T-helper 1 cell treated with Interleukin-12 subunit alpha and Interleukin-12 subunit beta and Interleukin-4 antibody, amounts not matched to agents 30 ng/mL and 1 ng/mL, for 36 hours (primary cell): Measurements from ENCODE around the gene GMDS. TPM values are rescaled to one million over a fixed set of nuclear protein-coding genes. Genes with fewer than 3 reads are reported as not detected.
"Not testable (repeated sequence)": the region's sequence is repeated elsewhere in the genome, so short reads cannot be mapped to it uniquely, and the experiment has no call there.

Experiments used
- intact Hi-C: fragments of 100-400 bp; cut with micrococcal nuclease; formaldehyde crosslinking; loops from one replicate; pipeline ENCODE4 v1.15.1; 2024
- total RNA-seq: library from RNA; stranded (reverse); gene quantifications from 2 replicates; pipeline ENCODE4 v1.2.3, GENCODE V29; 2022

The GMDS gene
- total RNA-seq, 1 donor from 2014 or later: 28.6 TPM

GRCh38 chr6:1764397-1764987, 480.9 kb downstream of the GMDS start:
- intact Hi-C loops: no loop called here

- intact Hi-C loops: no loop called here
Measured at GRCh38 chr6:1763404-1763803, 482.0 kb downstream of the GMDS start.

DNA sequence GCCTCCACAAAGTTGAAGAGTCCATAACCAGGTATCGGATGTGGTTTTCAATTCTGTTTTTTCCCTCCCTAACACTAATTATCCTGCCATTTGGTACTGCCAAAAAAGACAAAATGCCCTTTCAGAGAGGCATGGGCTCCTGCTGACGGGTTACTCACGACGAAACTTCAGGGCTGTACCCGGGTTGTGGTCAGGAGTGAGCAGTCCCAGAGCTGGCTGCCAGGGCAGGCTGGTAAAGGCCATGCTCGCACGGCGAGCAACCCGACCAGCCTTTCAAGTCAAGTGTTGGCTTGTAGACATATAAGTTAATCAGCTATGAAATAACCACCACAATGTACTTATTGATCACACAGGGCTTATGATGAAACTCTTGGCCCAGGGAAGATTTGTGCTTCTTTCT, 483.2 kb downstream of the GMDS start:
- intact Hi-C loops: no loop called here

DNA sequence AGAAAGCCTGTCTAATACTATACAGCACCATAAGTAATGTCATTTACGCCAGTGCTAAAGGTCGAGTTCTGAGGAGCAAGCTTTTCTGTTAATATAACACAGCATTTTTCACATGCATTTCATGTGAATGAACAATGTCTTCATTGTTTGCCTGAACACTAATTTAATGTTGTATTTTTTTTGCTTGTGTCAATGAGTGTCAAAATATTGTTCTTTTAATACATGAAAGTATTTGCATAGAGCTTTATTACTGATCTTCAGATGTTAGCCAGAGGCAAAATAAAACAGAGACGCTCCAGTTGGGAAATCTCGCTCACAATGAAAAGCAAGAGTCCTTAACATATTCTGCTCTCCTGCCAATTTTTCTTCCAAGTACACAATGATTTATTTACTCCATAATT, 483.9 kb downstream of the GMDS start:
- intact Hi-C loops: no loop called here

- intact Hi-C loops: no loop called here
Measured at GRCh38 chr6:1760876-1761275, 484.5 kb downstream of the GMDS start.

DNA sequence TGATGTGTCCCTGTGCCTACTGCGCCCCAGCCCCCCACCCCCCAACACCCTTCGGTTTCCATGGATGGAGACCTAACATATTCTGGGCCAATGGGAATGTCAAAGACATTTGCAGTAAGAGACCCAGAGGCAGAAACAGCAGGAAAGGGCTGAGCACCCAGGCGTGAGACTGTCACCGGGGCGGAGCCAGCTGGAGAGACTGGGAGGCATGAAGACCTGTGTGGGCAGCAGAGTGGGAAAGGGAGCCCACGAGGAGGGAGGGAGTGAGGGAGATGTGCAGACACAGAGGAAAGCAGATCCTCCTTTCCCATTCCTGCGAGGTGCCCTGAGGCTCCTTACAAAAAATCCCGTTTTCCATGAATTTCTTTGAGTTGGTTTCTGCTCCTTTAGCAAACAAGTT, 485.5 kb downstream of the GMDS start:
- intact Hi-C loops: no loop called here

- intact Hi-C loops: no loop called here
Measured at GRCh38 chr6:1758076-1758679, 487.2 kb downstream of the GMDS start.

- intact Hi-C loops: no loop called here
Measured at GRCh38 chr6:1757131-1757530, 488.3 kb downstream of the GMDS start.

DNA sequence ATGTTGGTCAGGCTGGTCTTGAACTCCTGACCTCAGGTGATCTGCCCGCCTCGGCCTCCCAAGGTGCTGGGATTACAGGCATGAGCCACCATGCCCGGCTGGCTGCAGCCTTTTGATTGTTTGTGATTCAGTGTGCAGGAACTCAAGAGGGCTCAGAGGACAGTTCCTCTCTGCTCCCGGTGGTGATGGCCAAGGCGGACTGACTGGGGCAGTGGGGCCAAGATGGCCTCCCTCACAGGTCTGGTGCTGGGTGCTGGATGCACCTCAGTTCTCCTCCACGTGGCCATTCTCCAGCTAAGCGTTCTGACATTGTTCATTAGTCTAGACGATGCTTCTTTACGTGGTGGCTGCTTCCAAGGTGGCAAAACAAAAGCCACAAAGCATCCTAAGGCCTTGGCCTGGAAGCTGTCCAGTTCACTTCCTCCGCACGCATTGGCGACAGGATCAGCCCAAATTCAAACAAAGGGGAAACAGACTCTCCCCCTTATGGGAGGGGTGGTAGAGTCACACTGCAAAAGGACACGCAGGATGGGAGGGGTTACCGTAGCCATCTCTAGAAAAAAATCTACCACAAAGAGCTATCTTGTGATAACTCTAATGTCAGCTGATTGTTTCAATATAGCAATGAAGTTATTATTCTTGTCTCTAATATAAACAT, 488.8 kb downstream of the GMDS start:
- intact Hi-C loops: no loop called here

GRCh38 chr6:1751063-1751462, 494.3 kb downstream of the GMDS start:
- intact Hi-C loops: not testable (repeated sequence)

DNA sequence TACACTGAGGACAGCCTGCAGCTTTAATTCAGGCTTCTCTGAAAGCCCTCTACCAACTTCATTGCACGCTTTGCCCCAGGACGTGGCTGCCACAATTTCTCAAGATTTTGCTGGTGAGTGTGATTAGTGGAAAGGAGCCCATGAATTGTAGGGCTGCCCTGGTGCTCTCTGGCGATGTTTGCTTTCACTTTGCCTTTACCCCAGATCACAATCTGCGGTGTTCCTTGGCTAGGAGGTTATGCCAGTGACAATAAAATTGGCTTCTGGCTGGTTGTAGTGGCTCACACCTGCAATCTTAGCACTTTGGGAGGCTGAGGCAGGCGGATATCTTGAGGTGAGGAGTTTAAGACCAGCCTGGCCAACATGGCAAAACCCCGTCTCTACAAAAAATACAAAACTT, 496.4 kb downstream of the GMDS start:
- intact Hi-C loops: no loop called here

GRCh38 chr6:1747531-1747930, 497.9 kb downstream of the GMDS start:
- intact Hi-C loops: no loop called here

DNA sequence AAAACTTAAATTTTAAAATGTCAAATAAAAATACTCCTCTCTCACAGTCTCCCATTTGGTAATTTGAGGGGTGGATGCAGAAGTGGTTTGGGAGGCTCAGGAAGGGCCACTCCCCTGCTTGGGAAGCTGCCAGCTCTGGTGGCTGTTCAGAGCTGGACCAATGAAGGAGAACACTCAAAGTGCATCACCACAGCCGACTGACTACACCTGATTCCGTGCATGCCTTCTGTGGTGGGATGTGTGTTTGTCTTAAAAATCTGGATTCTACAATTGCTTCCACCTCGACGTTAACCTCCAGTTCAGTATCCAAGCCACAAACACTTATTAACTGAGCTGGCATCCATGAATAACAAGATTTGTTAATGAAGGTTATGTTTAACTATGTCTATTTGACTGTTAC, 498.4 kb downstream of the GMDS start:
- intact Hi-C loops: no loop called here

- intact Hi-C loops: no loop called here
Measured at GRCh38 chr6:1745814-1746213, 499.6 kb downstream of the GMDS start.

- intact Hi-C loops: no loop called here
Measured at GRCh38 chr6:1744543-1744942, 500.9 kb downstream of the GMDS start.

GRCh38 chr6:1739680-1740079, 505.7 kb downstream of the GMDS start:
- intact Hi-C loops: no loop called here

DNA sequence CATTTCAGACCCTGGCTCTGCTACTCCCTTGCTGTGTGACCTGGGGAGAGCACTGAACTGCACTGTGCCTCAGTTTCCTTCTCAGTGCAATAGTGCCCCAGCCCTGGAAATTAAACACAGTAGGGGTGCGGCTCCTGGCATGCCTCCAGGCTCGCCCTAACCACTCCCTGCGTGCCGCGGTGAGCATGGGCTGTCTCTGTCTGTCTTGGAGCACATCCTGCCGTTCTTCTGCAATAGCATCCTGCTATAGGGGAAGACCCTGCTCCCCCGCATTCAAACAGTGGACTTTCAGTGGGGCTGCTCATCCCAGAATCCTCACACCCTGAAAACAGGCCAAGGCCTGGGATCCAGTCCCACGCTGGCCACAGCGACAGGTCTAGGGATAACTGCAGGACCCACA, 506.2 kb downstream of the GMDS start:
- intact Hi-C loops: no loop called here

DNA sequence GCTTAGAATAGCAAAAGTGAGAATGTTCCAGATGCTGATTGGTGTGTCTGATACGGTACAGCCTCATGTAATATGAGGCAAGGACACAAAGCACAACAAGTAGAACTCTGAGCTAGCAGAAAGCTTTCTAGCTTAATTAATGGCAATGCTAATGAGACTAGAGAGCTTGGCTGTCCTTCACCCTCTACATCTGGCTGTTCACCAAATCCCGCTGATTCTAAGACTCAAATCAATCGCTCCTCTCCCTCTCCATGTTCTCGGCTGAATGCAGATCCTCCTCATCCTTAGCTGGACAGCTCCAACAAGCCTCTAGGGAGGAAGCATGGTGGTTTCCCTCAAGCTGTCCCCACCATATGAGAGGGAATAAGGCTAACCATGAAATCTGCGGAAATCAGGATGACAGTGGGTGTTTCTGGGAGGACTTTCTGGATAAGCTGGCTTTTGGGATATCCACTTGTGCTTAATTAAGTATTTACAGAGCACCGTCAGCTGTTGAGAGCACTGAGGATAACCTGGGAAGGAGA, 506.8 kb downstream of the GMDS start:
- intact Hi-C loops: no loop called here

GRCh38 chr6:1737463-1738311, 507.7 kb downstream of the GMDS start:
- intact Hi-C loops: no loop called here

DNA sequence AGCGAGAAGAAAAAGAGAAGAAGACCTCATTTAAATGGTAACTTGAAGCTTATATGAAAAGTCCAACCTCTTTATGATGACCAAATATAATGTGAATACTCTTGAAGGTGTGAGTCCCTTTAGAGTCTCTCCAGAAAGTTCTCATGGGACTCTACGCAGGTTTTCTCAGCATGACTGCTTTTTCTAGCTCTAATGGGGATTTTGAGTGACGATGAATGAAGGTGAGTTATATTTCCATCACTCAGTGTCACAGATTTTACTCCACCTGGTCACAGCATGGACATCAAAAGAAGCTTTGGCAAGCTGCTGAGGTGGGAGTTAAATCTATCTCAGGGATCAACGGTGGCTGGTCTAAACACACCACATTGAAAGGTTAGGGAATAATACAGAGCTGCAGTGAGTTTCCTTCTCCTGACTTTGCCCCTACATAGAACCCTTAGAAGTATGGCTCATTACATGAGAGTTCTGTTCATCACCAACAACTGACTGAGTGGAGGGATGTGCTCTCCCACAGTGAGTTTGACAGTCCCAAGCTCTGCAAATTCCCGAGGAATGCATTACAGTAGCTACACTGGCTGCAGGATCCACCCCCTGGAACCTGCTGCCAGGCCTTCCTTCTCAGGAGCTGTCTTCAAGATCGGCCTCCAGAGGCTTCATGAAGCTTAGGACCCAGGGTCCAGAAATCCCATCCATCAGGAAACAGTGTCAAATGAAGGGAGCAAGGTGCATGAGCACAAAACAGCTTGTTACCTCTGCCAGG, 508.9 kb downstream of the GMDS start:
- intact Hi-C loops: no loop called here

DNA sequence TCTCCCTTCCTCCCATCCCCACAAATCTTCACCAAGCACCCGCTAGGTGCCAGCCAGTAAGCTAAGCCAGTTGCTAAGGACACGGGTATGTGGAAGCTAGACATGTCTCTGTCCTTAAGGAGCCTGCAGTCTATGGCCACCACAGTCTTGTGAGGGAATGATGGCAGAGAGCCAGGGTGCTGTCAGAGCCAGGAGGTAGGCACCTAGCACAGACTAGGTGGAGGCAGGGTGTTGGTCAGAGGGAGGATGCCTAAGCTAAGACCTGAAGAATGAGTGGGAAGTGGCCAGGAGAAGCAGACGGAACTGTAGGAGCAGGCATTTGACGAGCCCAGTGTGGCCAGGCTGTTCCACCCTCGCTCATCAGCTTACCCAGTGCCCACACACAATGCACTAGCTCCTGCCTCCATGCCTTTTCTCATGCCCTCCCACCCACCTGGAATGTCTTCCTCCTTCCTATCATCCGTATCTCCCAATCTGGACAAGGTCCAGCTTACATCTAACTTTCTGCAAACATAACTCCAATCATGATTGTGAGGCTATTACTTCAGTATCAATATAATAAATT, 510.1 kb downstream of the GMDS start:
- intact Hi-C loops: no loop called here
